ENCODE measurements around the gene CRACDL.

DNA sequence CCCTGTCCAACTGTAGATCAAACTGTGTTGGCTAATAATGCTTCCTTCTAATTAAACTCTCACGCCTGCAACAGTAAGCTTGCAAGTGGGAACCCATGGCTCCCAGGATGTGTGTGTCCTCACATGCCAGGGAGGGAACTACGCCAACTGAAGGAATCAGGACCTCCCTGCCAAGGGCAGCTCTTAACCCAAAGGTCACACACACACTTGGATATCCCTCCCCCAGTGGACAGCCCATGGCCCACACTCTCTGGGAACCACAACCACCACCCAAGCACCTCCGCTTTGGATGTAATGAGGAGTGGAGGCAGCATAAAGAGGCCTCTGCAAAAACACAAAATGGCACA is 102.1 kb downstream of the CRACDL start:
- TF ChIP-seq, protein P1, sequence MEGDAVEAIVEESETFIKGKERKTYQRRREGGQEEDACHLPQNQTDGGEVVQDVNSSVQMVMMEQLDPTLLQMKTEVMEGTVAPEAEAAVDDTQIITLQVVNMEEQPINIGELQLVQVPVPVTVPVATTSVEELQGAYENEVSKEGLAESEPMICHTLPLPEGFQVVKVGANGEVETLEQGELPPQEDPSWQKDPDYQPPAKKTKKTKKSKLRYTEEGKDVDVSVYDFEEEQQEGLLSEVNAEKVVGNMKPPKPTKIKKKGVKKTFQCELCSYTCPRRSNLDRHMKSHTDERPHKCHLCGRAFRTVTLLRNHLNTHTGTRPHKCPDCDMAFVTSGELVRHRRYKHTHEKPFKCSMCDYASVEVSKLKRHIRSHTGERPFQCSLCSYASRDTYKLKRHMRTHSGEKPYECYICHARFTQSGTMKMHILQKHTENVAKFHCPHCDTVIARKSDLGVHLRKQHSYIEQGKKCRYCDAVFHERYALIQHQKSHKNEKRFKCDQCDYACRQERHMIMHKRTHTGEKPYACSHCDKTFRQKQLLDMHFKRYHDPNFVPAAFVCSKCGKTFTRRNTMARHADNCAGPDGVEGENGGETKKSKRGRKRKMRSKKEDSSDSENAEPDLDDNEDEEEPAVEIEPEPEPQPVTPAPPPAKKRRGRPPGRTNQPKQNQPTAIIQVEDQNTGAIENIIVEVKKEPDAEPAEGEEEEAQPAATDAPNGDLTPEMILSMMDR (IDR thresholded peaks at IDR 0.05), result no peak
- no peak for TF ChIP-seq POLR2A (IDR thresholded peaks at IDR 0.05)
